Measurements from ENCODE around the gene HSPE1.
"Not testable (repeated sequence)": the region's sequence is repeated elsewhere in the genome, so short reads cannot be mapped to it uniquely, and the experiment has no call there.

HSPE1 gene

GRCh38 chr2:197498937-197499593 is 1.1 kb upstream of the HSPE1 start:
- DNase-seq = peak; percentile 20

GRCh38 chr2:197500503-197501131 is 438 bp downstream of the HSPE1 start:
- DNase-seq = no peak

DNA sequence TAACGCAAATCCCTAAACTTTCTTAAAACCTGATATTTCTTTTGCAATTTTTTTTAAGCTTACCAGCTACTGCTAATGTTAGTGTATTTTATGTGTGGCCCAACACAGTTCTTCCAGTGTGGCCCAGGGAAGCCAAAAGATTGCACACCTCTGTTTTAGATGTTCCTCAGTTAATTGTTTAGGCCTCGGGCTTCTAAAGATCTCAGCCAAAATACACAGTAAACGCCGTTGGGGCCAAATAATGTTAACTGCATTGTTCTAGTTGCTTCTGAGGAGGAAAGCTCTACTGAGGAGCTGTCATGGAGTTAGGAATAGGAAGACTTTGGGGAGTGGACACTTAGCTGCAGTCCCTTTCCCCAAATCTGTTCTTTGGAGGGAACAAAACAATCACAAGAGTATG is 2.0 kb downstream of the HSPE1 start:
- no peak for DNase-seq

DNA sequence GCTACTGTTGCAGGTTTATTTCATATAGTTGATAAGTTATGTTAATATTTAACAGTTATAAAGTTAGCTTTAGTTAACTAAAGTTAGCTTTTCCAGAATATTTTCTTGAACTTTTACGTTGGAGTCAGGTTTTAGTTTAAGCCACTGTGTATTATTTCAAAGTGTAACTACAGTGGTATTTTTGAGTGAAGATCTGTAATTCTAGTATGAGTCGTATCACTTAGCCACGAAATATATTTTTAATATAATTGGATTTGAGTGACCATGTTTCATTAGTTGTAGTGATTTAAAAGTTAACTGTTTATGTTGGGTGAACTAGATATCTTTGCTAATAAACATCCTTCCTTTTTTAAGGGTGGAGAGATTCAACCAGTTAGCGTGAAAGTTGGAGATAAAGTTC is 2.5 kb downstream of the HSPE1 start:
- DNase-seq = no peak

- DNase-seq = no peak
These were observed 3.8 kb downstream of the HSPE1 start for GRCh38 chr2:197504000-197504399.

GRCh38 chr2:197504512-197504911 is 4.3 kb downstream of the HSPE1 start:
- DNase-seq = no peak

- no peak for DNase-seq
These were observed 6.5 kb downstream of the HSPE1 start for GRCh38 chr2:197506658-197507057.

GRCh38 chr2:197513915-197514314 is 13.7 kb downstream of the HSPE1 start:
- DNase-seq = no peak

GRCh38 chr2:197514754-197515153 is 14.6 kb downstream of the HSPE1 start:
- no peak for DNase-seq

DNA sequence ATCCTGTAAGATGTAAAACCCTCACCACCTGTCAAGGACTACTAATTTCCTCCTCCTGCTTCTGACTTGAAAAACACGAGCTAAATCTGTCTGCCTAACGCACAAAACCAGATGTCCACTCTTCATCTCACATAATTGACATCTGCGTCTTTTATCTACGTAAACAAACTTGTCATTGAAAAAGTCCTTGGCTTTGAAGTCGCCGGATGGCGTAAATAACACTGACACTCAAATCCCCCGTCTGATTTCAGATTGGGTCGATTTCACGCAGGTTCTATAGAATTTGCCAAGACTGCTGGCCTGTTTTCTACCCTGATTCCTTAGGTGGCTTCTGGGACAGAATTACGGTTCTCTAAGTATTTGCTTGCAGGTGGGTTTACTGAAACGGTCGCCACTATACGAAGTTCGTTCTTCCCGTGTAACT is 15.1 kb downstream of the HSPE1 start:
- DNase-seq = peak; percentile 35

GRCh38 chr2:197515739-197516392 is 15.7 kb downstream of the HSPE1 start, which contains the start of gene MOB4:
Gene MOB4, plus strand, starts transcription at chr2:197516066. Its CDS starts 21 bp downstream, at chr2:197516087.
- peak; percentile 84 for DNase-seq

DNA sequence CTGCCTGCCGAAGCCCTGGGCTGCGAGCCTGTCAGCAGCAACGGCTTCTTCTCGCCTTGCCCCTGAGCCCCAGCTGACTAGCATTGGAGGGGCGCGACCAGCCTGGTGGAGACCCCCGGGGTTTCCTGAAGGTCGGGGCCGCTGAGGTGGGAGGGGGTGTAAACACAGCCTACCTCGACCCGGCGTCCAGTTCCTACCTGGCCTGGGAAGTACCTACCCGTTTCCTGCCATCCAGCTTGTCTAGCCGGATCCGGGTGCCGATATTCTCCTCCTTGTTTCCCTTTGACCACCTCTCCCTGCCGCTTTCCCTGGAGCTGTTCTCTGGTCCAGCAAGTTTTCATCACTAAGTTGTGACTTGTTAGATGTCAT is 16.2 kb downstream of the HSPE1 start:
- DNase-seq = no peak

- DNase-seq = no peak
These were observed 17.0 kb downstream of the HSPE1 start for GRCh38 chr2:197517150-197517549.

DNA sequence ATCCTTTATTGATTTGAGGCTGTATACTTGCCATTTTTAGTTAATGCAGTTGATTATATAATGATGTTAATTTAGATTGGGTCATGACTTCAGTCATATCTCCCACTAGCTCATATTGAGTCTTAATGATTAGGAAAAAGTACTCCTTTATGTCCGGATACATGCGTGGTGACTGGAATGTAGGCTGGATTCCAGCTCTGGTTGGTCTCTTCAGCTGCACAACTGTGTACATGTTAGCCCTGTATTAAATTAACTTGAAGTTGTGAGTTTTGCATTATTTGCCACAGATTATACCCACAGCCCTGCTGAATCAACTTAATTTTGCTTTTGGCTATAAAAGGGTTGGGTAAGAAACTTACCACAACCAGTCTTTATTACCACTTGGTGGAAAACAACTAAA is 38.2 kb downstream of the HSPE1 start:
- DNase-seq = no peak

GRCh38 chr2:197539734-197540133 is 39.6 kb downstream of the HSPE1 start:
- DNase-seq = no peak

DNA sequence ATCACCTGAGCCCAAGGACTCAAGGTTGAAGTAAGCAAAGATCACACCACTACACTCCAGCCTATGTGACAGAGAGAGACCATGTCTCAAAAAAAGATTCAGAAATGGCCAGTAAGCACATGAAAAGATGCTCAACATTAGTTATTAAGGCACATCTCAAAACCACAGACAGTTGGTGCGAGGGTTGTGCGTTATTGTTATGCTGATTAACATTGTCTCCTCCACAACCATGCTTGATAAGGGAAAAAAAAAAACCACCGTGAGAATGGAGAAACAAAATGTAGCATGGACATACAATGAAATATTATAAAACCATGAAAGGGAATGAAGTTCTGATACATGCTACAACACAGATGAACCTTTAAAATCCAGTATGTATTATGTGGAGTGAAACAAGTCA is 43.0 kb downstream of the HSPE1 start:
- DNase-seq = no peak

- no peak for DNase-seq
These were observed 47.2 kb downstream of the HSPE1 start for GRCh38 chr2:197547163-197547900.

- DNase-seq = no peak
These were observed 48.4 kb downstream of the HSPE1 start for GRCh38 chr2:197548582-197548981.

- DNase-seq = not testable (repeated sequence)
These were observed 51.1 kb downstream of the HSPE1 start for GRCh38 chr2:197551260-197551659.

Data from NCI-H1092 (cell line).